Ovary (tissue), 3 donors: Measurements from ENCODE around the gene NCR1.
"Not testable (repeated sequence)": the region's sequence is repeated elsewhere in the genome, so short reads cannot be mapped to it uniquely, and the experiment has no call there.

ENCODE experiments used
- CTCF ChIP-seq, 3 donors: fragments of 450-650 bp in 2 of 3; fragments of 200-600 bp in 1 of 3; IDR thresholded peaks; one replicate each; pipeline versions ENCODE4 v1.5.1 to v1.8.0; 2016 to 2022; ENCODE audit warnings: antibody characterized with exemption in 3 of 3, mild to moderate bottlenecking in 1 of 3
- EP300 ChIP-seq: sonication (generic); formaldehyde crosslinking; IDR thresholded peaks from one replicate; pipeline ENCODE4 v1.6.1; 2017; ENCODE audit warnings: antibody characterized with exemption
- POLR2A ChIP-seq: fragments of 450-650 bp; IDR thresholded peaks from one replicate; pipeline ENCODE4 v1.6.1; 2017; ENCODE audit warnings: antibody characterized with exemption, mild to moderate bottlenecking, moderate library complexity
- donor health status: DM: no; HTN: no; CAD: no.

DNA sequence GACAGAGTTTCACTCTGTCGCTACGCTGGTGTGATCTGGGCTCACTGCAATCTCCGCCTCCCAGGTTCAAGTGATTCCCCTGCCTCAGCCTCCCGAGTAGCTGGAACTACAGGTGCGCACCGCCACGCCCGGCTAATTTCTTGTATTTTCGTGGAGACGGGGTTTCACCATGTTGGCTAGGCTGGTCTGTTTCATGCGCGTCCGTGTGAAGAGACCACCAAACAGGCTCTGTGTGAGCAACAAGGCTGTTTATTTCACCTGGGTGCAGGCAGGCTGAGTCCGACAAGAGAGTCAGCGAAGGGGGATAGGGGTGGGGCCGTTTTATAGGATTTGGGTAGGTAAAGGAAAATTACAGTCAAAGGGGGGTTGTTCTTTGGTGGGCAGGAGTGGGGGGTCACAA lies 11.8 kb upstream of the NCR1 start:
- not testable (repeated sequence) for TF ChIP-seq CTCF (IDR thresholded peaks at IDR 0.05); POLR2A; EP300
